Stimulated activated CD4-positive, alpha-beta T cell treated with anti-CD3 and anti-CD28 coated beads, Interleukin-12 subunit alpha, Interleukin-12 subunit beta, amount 100 ng/mL, for 24 hours (primary cell): ENCODE measurements around the gene PTPRN2.
"Not testable (repeated sequence)": the region's sequence is repeated elsewhere in the genome, so short reads cannot be mapped to it uniquely, and the experiment has no call there.

Source experiments
- DNase-seq, 2 experiments: peaks; one replicate each; pipeline ENCODE4 v3.0.0-alpha.2; 2020; ENCODE audit warnings: low read depth in 2 of 2

PTPRN2 gene

DNA sequence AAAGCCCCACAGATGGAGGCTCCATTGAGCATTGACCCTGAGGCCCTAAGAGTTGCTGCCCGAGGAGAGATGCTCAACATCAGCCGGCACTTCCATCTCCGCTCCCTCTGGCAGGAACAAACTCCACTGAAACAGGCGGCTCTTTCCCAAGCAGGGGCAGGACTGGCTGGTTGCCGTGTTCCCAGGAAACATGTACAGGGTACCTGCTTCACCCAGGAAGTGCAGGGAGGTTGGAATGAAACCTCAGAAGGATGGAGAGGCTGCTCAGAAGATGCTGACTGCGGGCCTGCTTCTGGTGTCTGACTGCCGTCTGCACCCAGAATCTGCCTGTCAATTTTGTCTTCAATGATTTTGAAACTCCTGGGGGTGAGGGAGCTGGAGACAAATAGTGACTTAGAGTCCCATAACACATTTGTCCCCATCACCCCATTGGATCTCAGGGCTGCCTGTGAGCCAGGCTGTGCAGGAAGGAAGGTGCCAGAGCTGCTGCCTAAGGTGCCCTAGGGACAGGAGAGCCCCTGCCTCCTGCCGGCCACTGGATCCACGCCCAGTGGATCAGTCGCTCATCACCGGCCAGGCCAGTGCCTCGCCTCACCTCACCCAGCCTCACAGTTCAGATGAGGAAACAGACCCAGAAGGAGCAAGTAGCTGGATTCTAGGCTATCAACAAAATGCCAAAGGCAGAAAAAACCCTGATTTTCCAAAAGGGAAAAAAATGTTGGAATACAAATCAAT is 237.3 kb downstream of the PTPRN2 start:
- DNase-seq = no peak

GRCh38 chr7:158348446-158348845 is 239.2 kb downstream of the PTPRN2 start:
- no peak for DNase-seq

GRCh38 chr7:158348039-158348438 is 239.6 kb downstream of the PTPRN2 start:
- not testable (repeated sequence) for DNase-seq

DNA sequence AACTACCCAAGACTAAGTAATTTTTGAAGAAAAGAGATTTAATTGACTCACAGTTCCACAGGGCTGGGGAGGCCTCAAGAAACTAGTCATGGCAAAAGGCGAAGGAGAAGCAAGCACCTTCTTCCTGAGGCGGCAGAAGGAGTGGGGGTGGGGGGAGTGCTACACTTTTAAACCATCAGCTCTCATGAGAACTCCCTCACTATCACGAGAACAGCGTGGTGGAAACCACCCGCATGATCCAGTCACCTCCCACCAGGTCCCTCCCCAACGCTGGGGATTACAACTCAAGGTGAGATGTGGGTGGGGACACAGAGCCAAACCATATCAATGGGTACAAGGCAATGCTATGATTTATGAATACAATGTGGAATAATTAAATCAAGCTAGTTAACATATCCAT is 241.9 kb downstream of the PTPRN2 start:
- no peak for DNase-seq

GRCh38 chr7:158344706-158345300 is 242.8 kb downstream of the PTPRN2 start:
- DNase-seq = no peak

- no peak for DNase-seq
Observed at GRCh38 chr7:158343936-158344455, 243.6 kb downstream of the PTPRN2 start.

GRCh38 chr7:158343526-158343925 is 244.1 kb downstream of the PTPRN2 start:
- DNase-seq = no peak

DNA sequence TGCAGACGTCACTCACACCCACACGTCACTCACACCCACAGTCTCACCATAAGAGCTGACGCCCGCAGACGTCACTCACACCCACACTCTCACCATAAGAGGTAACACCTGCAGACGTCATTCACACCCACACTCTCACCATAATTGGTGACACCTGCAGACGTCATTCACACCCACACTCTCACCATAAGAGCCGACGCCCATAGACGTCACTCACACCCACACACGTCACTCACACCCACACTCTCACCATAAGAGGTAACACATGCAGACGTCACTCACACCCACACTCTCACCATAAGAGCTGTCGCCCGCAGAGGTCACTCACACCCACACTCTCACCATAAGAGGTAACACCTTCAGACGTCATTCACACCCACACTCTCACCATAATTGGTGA is 246.5 kb downstream of the PTPRN2 start:
- not testable (repeated sequence) for DNase-seq

- DNase-seq = not testable (repeated sequence)
Observed at GRCh38 chr7:158336952-158337351, 250.7 kb downstream of the PTPRN2 start.

DNA sequence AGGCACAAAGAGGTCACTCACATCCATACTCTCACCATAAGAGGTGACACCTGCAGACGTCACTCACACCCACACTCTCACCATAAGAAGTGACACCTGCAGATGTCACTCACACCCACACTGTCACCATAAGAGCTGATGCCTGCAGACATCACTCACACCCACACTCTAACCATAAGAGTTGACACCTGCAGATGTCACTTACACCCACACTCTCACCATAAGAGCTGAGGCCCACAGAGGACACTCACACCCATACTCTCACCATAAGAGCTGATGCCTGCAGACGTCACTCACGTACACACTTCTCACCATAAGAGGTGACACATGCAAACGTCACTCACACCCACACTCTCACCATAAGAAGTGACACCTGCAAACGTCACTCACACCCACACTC is 255.1 kb downstream of the PTPRN2 start:
- not testable (repeated sequence) for DNase-seq

GRCh38 chr7:158331826-158332450 is 255.7 kb downstream of the PTPRN2 start:
- DNase-seq = not testable (repeated sequence)

- no peak for DNase-seq
Observed at GRCh38 chr7:158329686-158330085, 257.9 kb downstream of the PTPRN2 start.

GRCh38 chr7:158329014-158329610 is 258.5 kb downstream of the PTPRN2 start:
- no peak for DNase-seq

- no peak for DNase-seq
Observed at GRCh38 chr7:158328376-158329013, 259.1 kb downstream of the PTPRN2 start.

- DNase-seq = no peak
Observed at GRCh38 chr7:158327571-158328180, 259.9 kb downstream of the PTPRN2 start.

GRCh38 chr7:158327012-158327411 is 260.6 kb downstream of the PTPRN2 start:
- DNase-seq = no peak

DNA sequence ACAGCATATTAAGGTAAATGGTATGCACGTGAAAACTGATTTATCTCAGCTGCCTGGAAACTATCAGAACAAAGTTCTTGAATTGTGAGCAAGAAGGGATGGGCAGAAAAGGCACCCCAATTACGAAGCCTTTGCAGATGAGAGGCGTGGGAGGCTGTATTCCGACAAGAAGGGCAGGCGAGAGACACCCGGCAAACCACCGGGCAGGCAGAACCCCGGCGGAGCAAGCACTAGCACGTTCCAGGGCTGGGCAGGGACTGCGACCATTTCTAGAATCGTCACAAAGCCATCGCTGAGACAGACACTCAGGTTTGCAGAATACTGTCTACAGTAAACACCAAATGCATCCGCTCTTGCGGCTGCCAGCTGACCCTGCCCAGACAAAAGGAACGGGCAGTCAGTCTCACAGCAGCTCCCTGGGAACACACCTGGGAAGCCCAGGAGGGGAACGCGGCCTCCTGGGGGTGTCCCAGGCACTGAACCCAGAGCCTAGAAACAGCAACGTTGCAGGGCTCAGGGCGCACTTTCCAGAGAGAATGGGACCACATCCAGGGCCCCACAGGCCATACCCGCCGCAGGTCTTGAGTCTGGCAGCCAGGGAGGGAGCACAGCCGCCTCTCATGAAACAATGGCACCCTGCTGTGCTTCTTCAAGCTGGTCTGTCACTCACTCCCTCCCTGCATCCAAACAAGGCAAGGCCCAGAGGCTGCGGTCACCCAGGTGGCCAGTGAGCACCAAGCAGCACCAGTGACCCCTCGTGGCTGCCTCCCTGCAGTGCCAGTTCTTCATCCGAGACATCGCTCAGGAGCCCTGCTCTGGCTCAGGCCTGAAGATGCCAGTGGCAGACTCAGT is 261.9 kb downstream of the PTPRN2 start:
- DNase-seq = no peak

GRCh38 chr7:158324397-158325360 is 262.9 kb downstream of the PTPRN2 start:
- no peak for DNase-seq

DNA sequence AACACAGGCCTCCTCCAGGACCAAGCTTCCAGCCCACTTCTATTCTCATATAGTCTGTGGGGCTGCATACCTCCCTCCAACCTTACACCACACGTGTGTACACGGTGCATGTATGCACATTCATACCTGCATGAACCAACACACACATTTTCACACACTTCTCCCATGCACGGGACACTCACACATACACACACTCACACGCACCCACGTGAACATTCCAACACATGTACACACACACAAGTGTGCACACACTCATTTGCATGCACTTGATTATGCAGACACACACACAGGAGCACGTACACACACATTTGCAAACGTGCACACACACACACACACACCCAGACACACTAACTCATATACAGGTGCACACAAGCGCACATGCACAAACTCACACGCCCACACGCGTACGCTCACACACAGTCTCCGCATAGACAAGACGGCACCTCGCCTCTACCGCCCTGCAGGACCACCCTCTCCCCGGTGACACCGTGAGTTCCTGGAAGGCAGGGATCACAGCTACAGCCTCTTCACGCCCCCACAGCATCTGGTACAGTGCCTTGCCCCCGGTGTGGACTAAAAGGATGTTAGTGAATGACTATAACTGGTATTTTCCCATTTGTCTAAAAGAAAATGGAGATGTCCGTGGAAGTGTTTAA is 263.8 kb downstream of the PTPRN2 start:
- no peak for DNase-seq
